SW480 (cell line): Measurements from ENCODE around the gene NPB.

Experiments used
- DNase-seq: peaks from one replicate; pipeline ENCODE4 v3.0.0-alpha.2; 2016; ENCODE audit warnings: low spot score

Gene NPB

GRCh38 chr17:81941484-81942166 is 39.6 kb downstream of the NPB start:
- DNase-seq: no peak

GRCh38 chr17:81942167-81942553 is 40.1 kb downstream of the NPB start:
- DNase-seq: no peak

GRCh38 chr17:81944858-81945257 is 42.8 kb downstream of the NPB start:
- no peak for DNase-seq

- no peak for DNase-seq
Observed at GRCh38 chr17:81947189-81947588, 45.2 kb downstream of the NPB start, which contains the start of gene MYADML2. Gene MYADML2 (minus strand): TSS chr17:81947233. CDS start chr17:81941741, 5,492 bp downstream.

GRCh38 chr17:81948635-81949378 is 46.8 kb downstream of the NPB start:
- no peak for DNase-seq

- no peak for DNase-seq
Observed at GRCh38 chr17:81950501-81950900, 48.5 kb downstream of the NPB start.

GRCh38 chr17:81951785-81952684 is 50.0 kb downstream of the NPB start:
- DNase-seq: no peak
